Uterus (tissue), 2 donors: ENCODE results near the gene MADCAM1.

Experiments
- POLR2A ChIP-seq, 2 donors: fragments of 450-650 bp; IDR thresholded peaks; one replicate each; pipeline ENCODE4 v1.6.1; 2016; ENCODE audit warnings: antibody characterized with exemption in 2 of 2, mild to moderate bottlenecking in 1 of 2, moderate library complexity in 1 of 2
- TF ChIP-seq, protein P1 (sequence below), 4 experiments: fragments of 200-600 bp in 2 of 4; fragments of 450-650 bp in 2 of 4; sonication (generic) in 2 of 4; IDR thresholded peaks; one replicate each; pipeline ENCODE4 v1.5.1; 2016 to 2019; ENCODE audit warnings: antibody characterized with exemption in 4 of 4, mild to moderate bottlenecking in 2 of 4, moderate library complexity in 1 of 4

DNA sequence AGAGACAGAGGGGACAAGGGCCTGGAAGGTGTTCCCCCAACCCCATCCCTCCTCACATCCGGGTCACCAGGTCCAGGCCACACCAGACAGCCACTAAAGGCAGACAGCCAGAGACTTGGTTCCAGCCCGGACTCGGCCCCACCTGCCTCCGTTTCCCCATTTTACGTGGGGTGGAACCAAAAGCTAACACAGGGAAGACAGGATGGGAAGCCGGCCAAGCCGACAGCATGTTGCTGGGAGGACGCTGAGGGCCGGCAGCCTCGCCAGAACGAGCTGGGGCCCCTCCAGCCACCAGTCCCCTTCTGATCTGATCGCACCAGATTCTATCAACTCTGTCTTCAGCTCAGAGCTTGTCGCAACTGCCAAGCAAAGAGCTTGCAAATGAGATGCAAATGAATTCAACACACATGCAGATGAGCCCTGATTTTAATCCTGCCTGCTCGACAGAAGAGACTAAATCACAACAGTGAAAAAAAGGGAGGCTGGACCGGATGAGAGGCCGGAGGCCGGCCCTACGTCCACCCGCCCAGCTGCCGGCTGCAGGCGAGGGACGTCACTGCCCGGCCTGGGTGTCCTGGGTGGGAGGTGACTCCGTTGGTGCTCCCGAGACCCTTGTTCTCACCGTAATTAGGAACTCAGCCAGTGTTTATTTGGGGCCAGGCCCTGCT is 17.9 kb upstream of the MADCAM1 start:
- TF ChIP-seq POLR2A (IDR thresholded peaks at IDR 0.05): no peak
- TF ChIP-seq, protein P1, sequence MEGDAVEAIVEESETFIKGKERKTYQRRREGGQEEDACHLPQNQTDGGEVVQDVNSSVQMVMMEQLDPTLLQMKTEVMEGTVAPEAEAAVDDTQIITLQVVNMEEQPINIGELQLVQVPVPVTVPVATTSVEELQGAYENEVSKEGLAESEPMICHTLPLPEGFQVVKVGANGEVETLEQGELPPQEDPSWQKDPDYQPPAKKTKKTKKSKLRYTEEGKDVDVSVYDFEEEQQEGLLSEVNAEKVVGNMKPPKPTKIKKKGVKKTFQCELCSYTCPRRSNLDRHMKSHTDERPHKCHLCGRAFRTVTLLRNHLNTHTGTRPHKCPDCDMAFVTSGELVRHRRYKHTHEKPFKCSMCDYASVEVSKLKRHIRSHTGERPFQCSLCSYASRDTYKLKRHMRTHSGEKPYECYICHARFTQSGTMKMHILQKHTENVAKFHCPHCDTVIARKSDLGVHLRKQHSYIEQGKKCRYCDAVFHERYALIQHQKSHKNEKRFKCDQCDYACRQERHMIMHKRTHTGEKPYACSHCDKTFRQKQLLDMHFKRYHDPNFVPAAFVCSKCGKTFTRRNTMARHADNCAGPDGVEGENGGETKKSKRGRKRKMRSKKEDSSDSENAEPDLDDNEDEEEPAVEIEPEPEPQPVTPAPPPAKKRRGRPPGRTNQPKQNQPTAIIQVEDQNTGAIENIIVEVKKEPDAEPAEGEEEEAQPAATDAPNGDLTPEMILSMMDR (IDR thresholded peaks at IDR 0.05): no peak
